Keratinocyte (primary cell): Measurements from ENCODE around the gene CYB561. TPM values are rescaled to one million over a fixed set of nuclear protein-coding genes. Genes with fewer than 3 reads are reported as not detected.

Source experiments
- DNase-seq: peaks from one replicate; pipeline ENCODE4 v3.0.0-alpha.2; 2011; ENCODE audit warnings: low read depth, missing footprints, low spot score
- FAIRE-seq: peaks from 2 replicates; lab custom pipeline; 2011; peaks lifted over from hg19 to GRCh38; lab: Jason Lieb, UNC
- H2AFZ ChIP-seq: 2 replicates; pipeline ENCODE4 v1.6.0; 2012; ENCODE audit warnings: low read length, control low read depth, inconsistent platforms; ENCODE audit not compliant: control insufficient read depth
- H3K27ac ChIP-seq: 2 replicates; pipeline ENCODE4 v1.5.1; 2011; ENCODE audit warnings: low read length; ENCODE audit not compliant: control insufficient read depth, insufficient read depth
- H3K27me3 ChIP-seq: 3 replicates; pipeline ENCODE4 v1.6.0; 2011; ENCODE audit warnings: low read length; ENCODE audit not compliant: control insufficient read depth, insufficient read depth; ENCODE audit errors: extremely low read depth
- H3K36me3 ChIP-seq, 2 experiments: 2 replicates in 1 of 2; 3 replicates in 1 of 2; pipeline ENCODE4 v1.5.1; 2011; ENCODE audit warnings: low read length in 2 of 2, mild to moderate bottlenecking in 1 of 2; ENCODE audit not compliant: control insufficient read depth in 2 of 2, insufficient read depth in 2 of 2; ENCODE audit errors: extremely low read depth in 1 of 2
- H3K4me1 ChIP-seq: 3 replicates; pipeline ENCODE4 v1.5.1; 2011; ENCODE audit warnings: low read length; ENCODE audit not compliant: control insufficient read depth, insufficient read depth; ENCODE audit errors: extremely low read depth
- H3K4me2 ChIP-seq: 3 replicates; pipeline ENCODE4 v1.6.0; 2011; ENCODE audit warnings: low read depth, low read length; ENCODE audit not compliant: control insufficient read depth, insufficient read depth; ENCODE audit errors: extremely low read depth
- H3K4me3 ChIP-seq, 3 experiments: fragments of 200-600 bp in 1 of 3; sonication (generic) in 1 of 3; 2 replicates in 2 of 3; 3 replicates in 1 of 3; pipeline ENCODE4 v1.5.1; 2011 to 2016; ENCODE audit warnings: low read length in 3 of 3, mild to moderate bottlenecking in 3 of 3, control low read depth in 2 of 3, inconsistent platforms in 1 of 3, low read depth in 1 of 3, mixed read lengths in 1 of 3, mixed run types in 1 of 3, moderate library complexity in 1 of 3; ENCODE audit not compliant: control insufficient read depth in 2 of 3, insufficient read depth in 2 of 3; ENCODE audit errors: extremely low read depth in 1 of 3
- H3K79me2 ChIP-seq: 2 replicates; pipeline ENCODE4 v1.6.0; 2012; ENCODE audit warnings: low read length; ENCODE audit not compliant: control insufficient read depth, insufficient read depth
- H3K9ac ChIP-seq: 3 replicates; pipeline ENCODE4 v1.6.0; 2011; ENCODE audit warnings: low read length; ENCODE audit not compliant: control insufficient read depth, insufficient read depth; ENCODE audit errors: extremely low read depth
- H3K9me1 ChIP-seq: 3 replicates; pipeline ENCODE4 v1.6.0; 2011; ENCODE audit warnings: low read length; ENCODE audit not compliant: control insufficient read depth, insufficient read depth; ENCODE audit errors: extremely low read depth
- H3K9me3 ChIP-seq: 2 replicates; pipeline ENCODE4 v1.5.1; 2012; ENCODE audit warnings: low read depth, low read length; ENCODE audit not compliant: control insufficient read depth
- H4K20me1 ChIP-seq: 3 replicates; pipeline ENCODE4 v1.6.0; 2011; ENCODE audit warnings: low read length; ENCODE audit not compliant: control insufficient read depth, insufficient read depth; ENCODE audit errors: extremely low read depth
- CTCF ChIP-seq, 3 experiments: IDR thresholded peaks in 1 of 3; conservative IDR thresholded peaks in 1 of 3; optimal IDR thresholded peaks in 1 of 3; 2 replicates in 2 of 3; 3 replicates in 1 of 3; pipeline versions ENCODE3 to v1.5.1; 2011; ENCODE audit warnings: low read length in 3 of 3, mild to moderate bottlenecking in 3 of 3, moderate library complexity in 2 of 3, control low read depth in 1 of 3, inconsistent platforms in 1 of 3; ENCODE audit not compliant: insufficient read depth in 2 of 3; ENCODE audit errors: extremely low read depth in 1 of 3
- EZH2 ChIP-seq: IDR thresholded peaks from one replicate; pipeline ENCODE4 v1.6.1; 2012; ENCODE audit warnings: inconsistent platforms, mild to moderate bottlenecking, low read length, moderate library complexity
- dilution Hi-C: fragments of 300-500 bp; cut with MboI; formaldehyde crosslinking; loops from one replicate; pipeline ENCODE4 v1.7.0; 2020; ENCODE audit warnings: low sequenced_read_pairs; ENCODE audit not compliant: extremely low pct_ligation_motif_present
- polyA plus RNA-seq, 5 experiments: library from polyadenylated mRNA; depleted of rRNA in 3 of 5; stranded (reverse) in 3 of 5; stranded (forward) in 1 of 5; unstranded in 1 of 5; fragments of >200 nt; gene quantifications; 1 replicate in 1 of 5; 2 replicates in 3 of 5; 3 replicates in 1 of 5; pipeline versions ENCODE4 v1.2.1 to v1.2.3, GENCODE V29; 2011 to 2012; ENCODE audit warnings: missing spikeins in 2 of 5, low read depth in 1 of 5, low replicate concordance in 1 of 5

Gene CYB561
- polyA plus RNA-seq, 1 donor (not counting 4 experiments of a cell fraction or from before 2014, with no cell fraction given) = 14.4 TPM

DNA sequence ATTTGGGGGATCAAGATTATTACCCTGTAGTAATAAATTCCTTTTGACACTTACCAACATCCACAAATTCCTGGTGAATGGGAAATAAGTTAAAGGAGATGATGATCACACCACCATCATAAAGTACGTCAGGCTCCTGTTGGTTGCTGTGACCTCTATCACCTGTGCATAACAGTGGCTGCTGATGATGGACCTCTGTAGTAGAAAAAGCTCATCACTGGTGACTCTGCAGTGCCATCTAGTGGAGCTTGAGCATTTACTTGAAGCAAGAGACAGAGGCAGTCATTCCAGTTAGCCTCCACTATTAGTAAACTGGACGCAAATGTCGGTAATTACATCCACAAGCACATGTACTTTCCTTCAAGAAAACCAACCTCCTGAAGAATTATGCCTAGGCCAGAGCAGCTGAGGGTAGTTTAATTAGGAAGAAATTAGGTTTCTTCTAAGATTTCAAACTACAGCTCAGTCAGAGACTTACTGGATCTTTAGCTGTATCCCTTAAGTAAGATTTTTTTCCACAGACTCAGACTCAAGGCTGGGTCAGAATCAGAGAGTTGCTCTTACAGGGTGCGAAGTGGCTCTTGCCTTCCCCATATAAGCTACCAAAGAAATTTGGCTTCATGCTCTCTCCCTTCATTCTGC, 39.3 kb downstream of the CYB561 start:
- H3K4me2 ChIP-seq = no peak overlapping the region
- no peaks in the 10 kb centered on the region for H3K79me2 ChIP-seq
- peaks cover 10% of the 10 kb centered on the region in 2 experiments for H3K36me3 ChIP-seq
- H4K20me1 ChIP-seq = no peaks in the 10 kb centered on the region
- dilution Hi-C loops = no loop called here
- FAIRE-seq = peak; percentile 80
- TF ChIP-seq EZH2 (no peak), CTCF (optimal IDR thresholded peaks at IDR 0.05 in 1 of 3, IDR thresholded peaks at IDR 0.05 in 1 of 3, conservative IDR thresholded peaks at IDR 0.05 in 1 of 3; ENCODE audit: extremely low read depth in 1 of 3, insufficient read depth in 2 of 3, low read length in 3 of 3) (peak; percentile 76 to 89 (median 85))
- no peak overlapping the region for H2AFZ ChIP-seq
- peak; percentile 65 for DNase-seq
- no peaks in the 10 kb centered on the region for H3K9me3 ChIP-seq
- no peak overlapping the region for H3K4me3 ChIP-seq
- H3K9ac ChIP-seq = no peak overlapping the region
- peak overlapping the region; percentile 5 for H3K27ac ChIP-seq
- no peaks in the 10 kb centered on the region for H3K9me1 ChIP-seq
- no peaks in the 10 kb centered on the region for H3K27me3 ChIP-seq
- peaks cover 4% of the 10 kb centered on the region for H3K4me1 ChIP-seq

DNA sequence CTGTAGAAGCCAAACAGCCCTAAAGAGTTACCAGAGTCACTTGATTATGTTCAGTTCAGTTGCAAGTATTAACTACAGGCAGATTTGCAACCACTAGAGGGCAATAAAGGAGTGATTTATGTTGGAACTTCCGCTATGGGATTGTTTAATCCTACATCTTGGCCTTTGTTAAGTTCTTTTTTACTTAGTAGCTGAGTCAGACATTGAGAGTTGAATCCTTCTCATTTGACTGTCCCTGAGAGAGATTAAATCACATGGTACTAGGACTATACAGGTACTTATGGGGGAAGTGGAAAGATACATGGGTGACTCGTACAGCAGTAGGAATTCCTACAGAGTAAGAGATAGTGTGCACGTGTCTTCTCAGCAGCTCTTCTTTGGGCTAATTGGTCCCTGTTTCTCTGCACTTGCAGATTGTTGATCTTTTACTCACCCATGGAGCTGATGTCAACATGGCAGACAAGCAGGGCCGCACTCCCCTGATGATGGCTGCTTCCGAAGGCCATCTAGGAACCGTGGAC, 40.3 kb downstream of the CYB561 start:
- H2AFZ ChIP-seq = no peak overlapping the region
- FAIRE-seq = peak; percentile 56
- peaks cover 5 to 10% of the 10 kb centered on the region in 2 experiments for H3K36me3 ChIP-seq

More for the DNA sequence above, 40.3 kb downstream of the CYB561 start:
- dilution Hi-C loops = no loop called here
- DNase-seq = peak; percentile 81
- H3K9me3 ChIP-seq = no peaks in the 10 kb centered on the region
- H3K27ac ChIP-seq = peak overlapping the region; percentile 5
- no peak overlapping the region for H3K9ac ChIP-seq
- H3K9me1 ChIP-seq = no peaks in the 10 kb centered on the region
- no peaks in the 10 kb centered on the region for H3K79me2 ChIP-seq
- H3K4me1 ChIP-seq = peaks cover 4% of the 10 kb centered on the region
- H3K4me2 ChIP-seq = no peak overlapping the region
- no peaks in the 10 kb centered on the region for H4K20me1 ChIP-seq
- H3K4me3 ChIP-seq = no peak overlapping the region
- TF ChIP-seq CTCF (optimal IDR thresholded peaks at IDR 0.05 in 1 of 3, IDR thresholded peaks at IDR 0.05 in 1 of 3, conservative IDR thresholded peaks at IDR 0.05 in 1 of 3; ENCODE audit: extremely low read depth in 1 of 3, insufficient read depth in 2 of 3, low read length in 3 of 3) (peak in 2 of 3 experiments; percentile 56 to 81), EZH2 (no peak)
- no peaks in the 10 kb centered on the region for H3K27me3 ChIP-seq
